Kidney (tissue), 14 donors: ENCODE results near the gene KITLG. TPM values are rescaled to one million over a fixed set of nuclear protein-coding genes. Genes with fewer than 3 reads are reported as not detected.

ENCODE experiments used
- DNase-seq, 5 donors: peaks; one replicate each; pipeline ENCODE4 v3.0.0-alpha.2; 2013 to 2020
- FAIRE-seq: peaks from 2 replicates; lab custom pipeline; 2012; peaks lifted over from hg19 to GRCh38; lab: Jason Lieb, UNC
- H3K27ac ChIP-seq, 2 donors: one replicate each; pipeline ENCODE4 v1.7.0; 2013; ENCODE audit warnings: low read depth in 2 of 2, low read length in 2 of 2, inconsistent platforms in 1 of 2
- H3K27me3 ChIP-seq: one replicate; pipeline ENCODE4 v1.7.1; 2013; ENCODE audit warnings: low read length, inconsistent platforms; ENCODE audit not compliant: control insufficient read depth, insufficient read depth
- H3K36me3 ChIP-seq, 3 donors: one replicate each; pipeline versions ENCODE4 v1.7.0 to v1.7.1; 2013; ENCODE audit warnings: low read length in 3 of 3, control low read depth in 1 of 3, inconsistent platforms in 1 of 3; ENCODE audit not compliant: insufficient read depth in 3 of 3, control insufficient read depth in 2 of 3
- H3K4me1 ChIP-seq, 3 donors: one replicate each; pipeline versions ENCODE4 v1.7.0 to v1.7.1; 2013; ENCODE audit warnings: low read length in 3 of 3, inconsistent platforms in 1 of 3, low read depth in 1 of 3; ENCODE audit not compliant: control insufficient read depth in 2 of 3, insufficient read depth in 2 of 3
- H3K4me3 ChIP-seq, 3 donors: one replicate each; pipeline versions ENCODE4 v1.7.0 to v1.8.1; 2013; ENCODE audit warnings: low read length in 3 of 3, control low read depth in 1 of 3, inconsistent platforms in 1 of 3
- H3K9ac ChIP-seq, 3 donors: one replicate each; pipeline versions ENCODE4 v1.7.0 to v1.7.1; 2013; ENCODE audit warnings: low read length in 3 of 3, control low read depth in 1 of 3, inconsistent platforms in 1 of 3
- H3K9me3 ChIP-seq, 3 donors: one replicate each; pipeline versions ENCODE4 v1.7.0 to v1.7.1; 2013; ENCODE audit warnings: low read length in 3 of 3, control low read depth in 1 of 3, inconsistent platforms in 1 of 3; ENCODE audit not compliant: control insufficient read depth in 2 of 3, insufficient read depth in 1 of 3
- CTCF ChIP-seq: IDR thresholded peaks from 3 replicates; pipeline ENCODE4 v1.5.1; 2012; ENCODE audit warnings: mild to moderate bottlenecking, moderate library complexity, borderline replicate concordance; ENCODE audit not compliant: insufficient read depth; ENCODE audit errors: extremely low read depth
- intact Hi-C: fragments of 100-400 bp; cut with DNase I; formaldehyde crosslinking; loops from one replicate; pipeline ENCODE4 v1.11.1; 2022
- polyA plus RNA-seq: library from polyadenylated mRNA; stranded (reverse); fragments of 350-450 nt; fragmentation: Illumina TruSeq; extraction: RNeasy Lipid Tissue Mini Kit (QIAGEN cat#74804); gene quantifications from one replicate; pipeline ENCODE4 v1.2.3, GENCODE V29; 2014; ENCODE audit warnings: low read depth, low replicate concordance; ENCODE audit not compliant: insufficient read depth
- total RNA-seq: library from RNA; stranded (reverse); fragmentation: NEBNext Ultra II Directional; extraction: Animal tissue kit (Norgen Biotek cat#: 25700); gene quantifications from one replicate; pipeline ENCODE4 v1.2.1, GENCODE V29; 2021
- donor health status: control.
- donor health status: control.
- donor health status: control.
- donor health status: control.
- donor health status: control.
- donor health status: DM: yes; HTN: yes; CAD: no.
- donor health status: Normal renal cell carcinoma (clear cell type).

KITLG gene
- total and polyA plus RNA-seq, 2 donors from 2014 or later, result 17.6 to 125 TPM

DNA sequence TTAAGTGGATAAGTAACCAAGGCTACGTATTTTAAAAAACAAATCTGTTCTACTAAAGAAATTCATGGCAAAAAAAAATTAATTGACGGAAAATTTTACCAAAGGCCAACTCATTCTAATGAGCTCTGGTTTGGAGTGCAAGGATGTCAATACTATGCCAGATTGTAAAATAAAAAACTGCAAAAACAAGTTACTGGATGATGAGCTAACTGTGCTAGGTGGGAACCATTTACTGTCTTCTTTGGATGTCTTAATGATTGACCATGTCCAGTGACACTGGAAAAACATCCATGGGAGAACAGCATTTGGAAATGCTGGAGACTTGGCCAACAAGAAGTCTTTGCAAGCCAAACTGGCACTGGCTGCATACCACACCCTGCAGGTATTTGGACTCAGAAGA, 41.6 kb downstream of the KITLG start:
- no peak for DNase-seq
- no peaks in the 10 kb centered on the region for H3K9me3 ChIP-seq
- no peak overlapping the region for H3K27ac ChIP-seq
- H3K27me3 ChIP-seq, result no peaks in the 10 kb centered on the region
- H3K4me3 ChIP-seq, result no peak overlapping the region
- peaks cover 0 to 2% (median 0%) of the 10 kb centered on the region in 3 donors for H3K36me3 ChIP-seq
- no peak overlapping the region for H3K9ac ChIP-seq
- no peak for FAIRE-seq
- no peak for TF ChIP-seq CTCF
- intact Hi-C loops, result no loop called here
- no peaks in the 10 kb centered on the region for H3K4me1 ChIP-seq

- no peak overlapping the region for H3K27ac ChIP-seq
- DNase-seq (no peak), FAIRE-seq (no peak)
- H3K27me3 ChIP-seq, result no peaks in the 10 kb centered on the region
- TF ChIP-seq CTCF, result no peak
- no peak overlapping the region for H3K9ac ChIP-seq
- H3K4me1 ChIP-seq, result no peaks in the 10 kb centered on the region
- peaks cover 0 to 2% (median 0%) of the 10 kb centered on the region in 3 donors for H3K36me3 ChIP-seq
- intact Hi-C loops, result no loop called here
- H3K4me3 ChIP-seq, result no peak overlapping the region
- H3K9me3 ChIP-seq, result no peaks in the 10 kb centered on the region
These were observed 42.0 kb downstream of the KITLG start for GRCh38 chr12:88538250-88538649.

- DNase-seq (no peak), FAIRE-seq (no peak)
- Histone ChIP-seq H3K9ac (no peak overlapping the region), H3K27me3 (no peaks in the 10 kb centered on the region), H3K9me3 (peaks cover 0 to 9% (median 0%) of the 10 kb centered on the region in 3 donors), H3K27ac (no peak overlapping the region), H3K4me1 (no peaks in the 10 kb centered on the region), H3K4me3 (no peak overlapping the region), H3K36me3 (peaks cover 0 to 10% (median 3%) of the 10 kb centered on the region in 3 donors)
- intact Hi-C loops, result no loop called here
- TF ChIP-seq CTCF, result no peak
These were observed 49.4 kb downstream of the KITLG start for GRCh38 chr12:88530868-88531267.
